Transverse colon (tissue), 4 donors: Measurements from ENCODE around the gene BPGM. TPM values are rescaled to one million over a fixed set of nuclear protein-coding genes. Genes with fewer than 3 reads are reported as not detected.

Experiments
- DNase-seq: peaks from one replicate; pipeline ENCODE4 v3.0.0-alpha.2; 2019
- H3K27ac ChIP-seq, 4 donors: fragments of 200-600 bp; sonication (generic); 2 replicates each; pipeline ENCODE4 v1.5.1; 2016 to 2018; ENCODE audit warnings: inconsistent platforms in 4 of 4
- H3K27me3 ChIP-seq: fragments of 200-600 bp; sonication (generic); 2 replicates; pipeline ENCODE4 v1.5.1; 2017; ENCODE audit warnings: inconsistent platforms
- H3K36me3 ChIP-seq, 4 donors: fragments of 200-600 bp; sonication (generic); 2 replicates each; pipeline ENCODE4 v1.5.1; 2017 to 2019; ENCODE audit warnings: inconsistent platforms in 4 of 4
- H3K4me1 ChIP-seq, 4 donors: fragments of 200-600 bp; sonication (generic); 2 replicates each; pipeline ENCODE4 v1.5.1; 2017 to 2020; ENCODE audit warnings: inconsistent platforms in 4 of 4
- H3K4me3 ChIP-seq, 4 donors: fragments of 200-600 bp; sonication (generic); 1 replicate in 1 of 4; 2 replicates in 3 of 4; pipeline versions ENCODE4 v1.5.1 to v1.6.1; 2017 to 2019; ENCODE audit warnings: inconsistent platforms in 4 of 4
- H3K9me3 ChIP-seq, 2 donors: fragments of 200-600 bp; sonication (generic); 2 replicates each; pipeline ENCODE4 v1.5.1; 2017 to 2019; ENCODE audit warnings: inconsistent platforms in 2 of 2
- CTCF ChIP-seq, 5 experiments: fragments of 200-600 bp in 3 of 5; fragments of 450-650 bp in 2 of 5; sonication (generic) in 3 of 5; IDR thresholded peaks; 1 replicate in 2 of 5; 2 replicates in 3 of 5; pipeline ENCODE4 v1.5.1; 2016 to 2017; ENCODE audit warnings: antibody characterized with exemption in 5 of 5, inconsistent platforms in 3 of 5, mild to moderate bottlenecking in 2 of 5, moderate library complexity in 1 of 5
- EP300 ChIP-seq: sonication (generic); formaldehyde crosslinking; IDR thresholded peaks from one replicate; pipeline ENCODE4 v1.6.1; 2017; ENCODE audit warnings: antibody characterized with exemption, low read depth
- POLR2A ChIP-seq: fragments of 450-650 bp; IDR thresholded peaks from one replicate; pipeline ENCODE4 v1.6.1; 2016; ENCODE audit warnings: antibody characterized with exemption, mild to moderate bottlenecking, moderate library complexity
- POLR2AphosphoS5 ChIP-seq, 3 donors: sonication (generic); formaldehyde crosslinking; IDR thresholded peaks; one replicate each; pipeline ENCODE4 v1.6.1; 2016; ENCODE audit warnings: antibody characterized with exemption in 3 of 3
- WGBS, 2 donors: methylation state at CpG; one replicate each; pipeline ENCODE4 v1.1.5; 2018; ENCODE audit warnings: low coverage in 1 of 2; 5-methylcytosine and 5-hydroxymethylcytosine counted together
- in situ Hi-C, 4 donors: fragments of 200-750 bp; cut with MboI; loops; one replicate each; pipeline versions ENCODE4 v1.15.0 to v1.15.1; 2017; ENCODE audit warnings: low sequenced_read_pairs in 3 of 4, low pct_ligation_motif_present in 1 of 4, low pct_unique_long_range_greater_than_20kb in 1 of 4
- intact Hi-C: fragments of 100-400 bp; cut with DNase I; formaldehyde crosslinking; loops from one replicate; pipeline ENCODE4 v1.15.1; 2023; ENCODE audit warnings: low total_unique reads
- total RNA-seq, 4 donors: library from RNA; depleted of rRNA; stranded (reverse); fragments of >200 nt; gene quantifications; one replicate each; pipeline ENCODE4 v1.1.0, GENCODE V29; 2016

BPGM gene
- total RNA-seq, 4 donors from 2014 or later, result 0.40 to 13.2 (median 7.2) TPM

GRCh38 chr7:134692344-134692705 is 45.7 kb downstream of the BPGM start:
- 54 to 56% methylated on average over 2 of the region's 2 CpGs for WGBS, 2 donors
- no peak overlapping the region for H3K4me3 ChIP-seq
- no peaks in the 10 kb centered on the region for H3K36me3 ChIP-seq
- peak overlapping the region in 3 of 4 donors; percentile 23 to 82 (median 66) for H3K27ac ChIP-seq
- no peaks in the 10 kb centered on the region for H3K9me3 ChIP-seq
- H3K4me1 ChIP-seq, result peaks cover 0 to 11% (median 6%) of the 10 kb centered on the region in 4 donors
- intact Hi-C loops, result loop anchor here (10.0 kb wide), 2 partner anchors 52 to 252 kb away; no protein-coding TSS in a partner anchor
- no peak for TF ChIP-seq EP300
- TF ChIP-seq POLR2AphosphoS5 (IDR thresholded peaks at IDR 0.05), result no peak
- no peak for TF ChIP-seq POLR2A
- TF ChIP-seq CTCF (IDR thresholded peaks at IDR 0.05), result no peak
- in situ Hi-C loops, result loop anchor here in 1 of 4 donors (25.0 kb wide), 2 partner anchors 270 to 470 kb away; partner anchors contain the start of gene CYREN
- DNase-seq, result no peak
- H3K27me3 ChIP-seq, result no peaks in the 10 kb centered on the region

GRCh38 chr7:134693256-134693655 is 46.6 kb downstream of the BPGM start:
- in situ Hi-C loops (loop anchor here in 1 of 4 donors (25.0 kb wide), 2 partner anchors 269 to 469 kb away; partner anchors contain the start of gene CYREN), intact Hi-C loops (loop anchor here (10.0 kb wide), 2 partner anchors 52 to 252 kb away; no protein-coding TSS in a partner anchor)
- no peak for DNase-seq

GRCh38 chr7:134694299-134694698 is 47.6 kb downstream of the BPGM start:
- intact Hi-C loops, result loop anchor here (10.0 kb wide), 2 partner anchors 51 to 251 kb away; no protein-coding TSS in a partner anchor
- no peak for TF ChIP-seq CTCF (IDR thresholded peaks at IDR 0.05)
- no peak for TF ChIP-seq EP300
- no peak for TF ChIP-seq POLR2AphosphoS5 (IDR thresholded peaks at IDR 0.05)
- no peak for TF ChIP-seq POLR2A
- no peaks in the 10 kb centered on the region for H3K9me3 ChIP-seq
- H3K27me3 ChIP-seq, result no peaks in the 10 kb centered on the region
- no peak for DNase-seq
- in situ Hi-C loops, result loop anchor here in 1 of 4 donors (25.0 kb wide), 2 partner anchors 268 to 468 kb away; partner anchors contain the start of gene CYREN
- WGBS, 2 donors, result 74 to 83% methylated on average over 1 to 7 of the region's 7 CpGs
- H3K4me1 ChIP-seq, result peaks cover 0 to 11% (median 6%) of the 10 kb centered on the region in 4 donors
- no peak overlapping the region for H3K4me3 ChIP-seq
- H3K36me3 ChIP-seq, result no peaks in the 10 kb centered on the region
- no peak overlapping the region for H3K27ac ChIP-seq

More at GRCh38 chr7:134693256-134693655, 46.6 kb downstream of the BPGM start:
- H3K4me3 ChIP-seq, result no peak overlapping the region
- no peak overlapping the region for H3K27ac ChIP-seq
- H3K27me3 ChIP-seq, result no peaks in the 10 kb centered on the region
- TF ChIP-seq EP300 (no peak), CTCF (IDR thresholded peaks at IDR 0.05) (no peak), POLR2AphosphoS5 (IDR thresholded peaks at IDR 0.05) (no peak), POLR2A (no peak)
- H3K4me1 ChIP-seq, result peaks cover 0 to 11% (median 6%) of the 10 kb centered on the region in 4 donors
- no peaks in the 10 kb centered on the region for H3K9me3 ChIP-seq
- WGBS, 2 donors, result 94 to 100% methylated on average over 2 to 4 of the region's 4 CpGs
- H3K36me3 ChIP-seq, result no peaks in the 10 kb centered on the region

- in situ Hi-C loops, result loop anchor here in 1 of 4 donors (25.0 kb wide), 2 partner anchors 268 to 468 kb away; partner anchors contain the start of gene CYREN
- H3K9me3 ChIP-seq, result no peaks in the 10 kb centered on the region
- no peak overlapping the region for H3K4me3 ChIP-seq
- no peaks in the 10 kb centered on the region for H3K36me3 ChIP-seq
- no peaks in the 10 kb centered on the region for H3K27me3 ChIP-seq
- intact Hi-C loops, result loop anchor here (5.0 to 10.0 kb wide), 3 partner anchors 50 to 1418 kb away; no protein-coding TSS in a partner anchor
- no peak for DNase-seq
- 93 to 100% methylated on average over 1 to 2 of the region's 2 CpGs for WGBS, 2 donors
- H3K4me1 ChIP-seq, result peaks cover 0 to 8% (median 6%) of the 10 kb centered on the region in 4 donors
- no peak overlapping the region for H3K27ac ChIP-seq
- TF ChIP-seq CTCF (IDR thresholded peaks at IDR 0.05), result no peak
- TF ChIP-seq EP300, result no peak
- no peak for TF ChIP-seq POLR2AphosphoS5 (IDR thresholded peaks at IDR 0.05)
- TF ChIP-seq POLR2A, result no peak
These were observed 48.1 kb downstream of the BPGM start for GRCh38 chr7:134694767-134695166.
